GM15510 (cell line): ENCODE results near the gene ASIC2.

Source experiments
- POLR2A ChIP-seq: IDR thresholded peaks from 3 replicates; pipeline ENCODE4 v1.6.1; 2011; ENCODE audit warnings: borderline replicate concordance; ENCODE audit not compliant: insufficient read length; ENCODE audit errors: extremely low read depth

Gene ASIC2

GRCh38 chr17:33017366-33017765 lies 275.7 kb downstream of the ASIC2 start:
- TF ChIP-seq POLR2A: no peak

GRCh38 chr17:33016920-33017319 lies 276.2 kb downstream of the ASIC2 start:
- TF ChIP-seq POLR2A: no peak

DNA sequence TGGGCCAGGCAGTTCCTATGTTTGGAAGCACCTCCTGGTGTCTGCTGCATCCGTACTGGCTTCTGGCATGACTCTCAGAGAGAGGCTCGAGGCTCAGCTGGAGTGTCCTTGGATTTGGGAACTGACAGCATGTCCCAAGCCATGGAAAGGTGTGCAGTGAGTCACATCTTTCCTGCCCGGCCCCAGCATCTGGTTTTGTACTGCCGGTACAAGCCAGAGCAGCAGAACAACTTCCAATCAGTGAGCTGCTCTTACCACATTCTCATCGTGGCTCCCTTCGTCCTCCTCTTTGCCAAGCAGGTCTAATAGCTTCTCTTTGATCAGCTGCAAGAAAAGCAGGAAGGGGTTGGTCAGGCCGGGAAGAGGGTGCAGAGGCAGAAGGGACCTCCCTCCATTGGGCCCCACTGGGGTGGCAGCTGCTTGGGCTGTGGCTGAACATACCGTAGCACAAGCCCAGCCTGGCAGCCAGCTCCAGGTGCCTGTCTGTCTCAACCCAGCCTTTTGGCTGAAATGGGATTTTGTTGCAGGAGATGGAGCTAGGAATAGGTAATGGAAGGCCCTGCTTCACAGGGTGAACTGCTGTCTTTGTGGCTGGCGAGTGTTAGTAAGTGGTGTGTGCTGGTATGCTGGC lies 277.3 kb downstream of the ASIC2 start:
- no peak for TF ChIP-seq POLR2A

GRCh38 chr17:33014751-33015150 lies 278.3 kb downstream of the ASIC2 start:
- no peak for TF ChIP-seq POLR2A

- no peak for TF ChIP-seq POLR2A
These were observed 279.3 kb downstream of the ASIC2 start for GRCh38 chr17:33013596-33014375.

DNA sequence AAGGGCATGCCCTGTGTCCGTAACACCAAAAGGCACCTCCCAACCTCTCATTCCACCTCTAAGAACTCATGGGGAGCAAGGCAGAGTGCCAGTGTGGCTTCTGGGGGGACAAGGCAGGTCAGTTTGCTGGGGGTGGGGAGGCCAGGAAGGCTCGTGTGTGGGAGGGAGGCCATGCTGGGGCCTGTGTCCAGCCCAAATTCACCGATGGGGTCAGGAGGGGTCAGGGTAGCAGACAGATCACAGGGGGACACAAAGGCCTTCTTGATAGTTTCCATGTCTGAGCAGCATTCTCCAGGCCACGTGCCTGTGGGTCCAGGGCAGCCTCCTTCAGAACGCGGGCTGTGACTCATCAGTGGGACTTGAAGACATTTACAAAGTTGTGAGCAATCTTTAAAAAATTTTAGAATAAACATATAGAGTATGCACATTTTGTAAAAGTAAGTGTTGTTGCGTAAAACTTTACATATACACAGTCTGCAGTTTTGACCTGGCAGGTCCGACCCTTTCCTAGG lies 280.5 kb downstream of the ASIC2 start:
- TF ChIP-seq POLR2A: no peak

- TF ChIP-seq POLR2A: no peak
These were observed 283.5 kb downstream of the ASIC2 start for GRCh38 chr17:33009636-33010035.

- no peak for TF ChIP-seq POLR2A
These were observed 285.9 kb downstream of the ASIC2 start for GRCh38 chr17:33007186-33007585.

DNA sequence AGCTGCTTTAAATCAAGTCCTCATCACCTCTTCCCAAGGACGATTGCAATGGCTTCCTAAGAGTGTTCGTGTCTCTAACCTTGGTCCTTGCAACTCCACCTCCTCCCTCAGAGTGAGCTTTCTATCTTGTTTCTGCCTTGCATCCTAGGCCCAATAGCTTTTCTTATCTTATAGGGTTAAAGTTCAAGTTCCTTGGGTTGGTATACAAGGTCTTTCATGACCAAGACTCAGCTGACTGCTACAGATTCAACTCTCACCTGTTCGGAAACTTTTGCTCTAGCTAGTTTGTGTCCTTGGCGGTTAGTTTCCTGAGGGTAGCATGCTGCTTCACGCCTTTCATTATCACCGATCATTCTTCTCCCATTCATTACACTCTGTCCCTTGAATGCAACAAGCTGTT lies 290.8 kb downstream of the ASIC2 start:
- no peak for TF ChIP-seq POLR2A

DNA sequence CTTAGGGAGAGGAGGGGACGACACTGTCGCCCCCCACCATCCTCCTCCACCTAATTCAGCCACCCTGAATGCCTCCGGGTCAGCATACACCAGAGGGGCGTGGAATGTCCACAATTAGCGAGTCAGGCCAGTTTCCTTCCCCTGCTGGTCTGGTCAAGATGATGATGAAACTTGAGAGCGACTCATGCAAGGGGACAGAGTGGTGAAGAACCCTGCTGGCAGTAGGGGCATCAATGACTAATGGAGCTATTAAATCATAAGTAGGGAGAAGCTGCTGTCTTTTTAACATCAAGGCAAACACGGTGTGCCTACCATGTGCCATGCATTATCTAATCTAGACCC lies 294.2 kb downstream of the ASIC2 start:
- TF ChIP-seq POLR2A: no peak

- no peak for TF ChIP-seq POLR2A
These were observed 294.8 kb downstream of the ASIC2 start for GRCh38 chr17:32998111-32998886.

- no peak for TF ChIP-seq POLR2A
These were observed 297.6 kb downstream of the ASIC2 start for GRCh38 chr17:32995416-32996045.

DNA sequence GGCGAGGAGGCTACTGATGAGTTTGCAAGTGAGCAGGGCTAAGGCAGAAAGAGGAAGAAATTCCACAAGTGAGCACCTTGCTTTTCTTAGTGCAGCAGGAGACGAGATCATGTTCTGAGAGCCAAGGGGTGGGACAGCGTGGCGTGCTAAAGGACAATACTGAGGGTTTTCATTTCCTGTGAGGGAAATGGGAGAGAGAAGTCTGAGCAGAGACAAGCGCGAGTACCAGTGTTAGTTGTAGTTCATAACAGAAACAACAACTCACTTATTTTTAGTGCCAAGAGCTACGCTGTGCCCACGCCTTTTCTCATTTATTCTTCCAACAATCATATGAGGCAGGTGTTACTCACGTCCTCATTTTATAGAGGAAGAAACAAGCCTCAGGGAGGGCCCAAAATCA lies 299.1 kb downstream of the ASIC2 start:
- TF ChIP-seq POLR2A: no peak

DNA sequence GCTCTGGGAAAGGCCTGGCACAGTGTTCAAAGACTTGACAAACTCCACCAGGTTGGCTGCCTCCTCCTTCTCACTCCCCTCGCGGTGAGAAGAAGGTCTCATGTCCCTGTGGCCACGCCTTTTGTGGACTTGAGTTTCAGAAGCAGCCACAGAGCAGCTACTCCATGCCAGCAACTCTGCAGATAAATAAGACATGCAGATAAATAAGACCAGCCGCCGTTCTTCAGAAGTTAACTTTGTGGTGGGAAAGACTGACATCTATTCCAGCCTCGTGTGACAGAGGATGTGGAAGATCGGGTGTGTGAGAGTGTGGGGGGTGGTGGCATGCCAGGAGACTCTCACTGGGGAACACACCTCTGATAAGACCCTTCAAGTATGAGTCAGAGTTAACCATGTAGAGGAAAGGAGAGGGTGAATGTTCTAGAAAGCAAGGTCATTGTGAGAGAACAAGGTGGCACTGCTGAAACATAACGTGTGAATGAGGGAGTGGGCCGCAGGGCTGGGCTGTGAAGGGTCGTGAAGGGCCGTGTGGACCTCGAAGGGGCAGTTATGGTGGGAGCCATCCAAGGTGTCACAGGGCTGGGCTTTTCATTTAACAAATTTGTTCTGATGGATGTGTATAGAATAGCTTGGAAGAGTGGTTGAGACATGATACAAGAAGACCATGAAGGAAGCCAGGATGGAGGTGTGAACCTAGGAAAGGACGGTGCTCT lies 300.6 kb downstream of the ASIC2 start:
- no peak for TF ChIP-seq POLR2A
